HepG2 (cell line): ENCODE results near the gene SLC38A2. TPM values are rescaled to one million over a fixed set of nuclear protein-coding genes. Genes with fewer than 3 reads are reported as not detected.

Experiments used
- FOSL2 ChIP-seq: sonication (generic); formaldehyde crosslinking; IDR thresholded peaks from 2 replicates; pipeline ENCODE4 v1.4.0; 2020; ENCODE audit warnings: missing genetic modification reagents
- IKZF1 ChIP-seq: fragments of 450-650 bp; IDR thresholded peaks from 2 replicates; pipeline ENCODE4 v1.7.1; 2016
- NFIB ChIP-seq: sonication (generic); formaldehyde crosslinking; IDR thresholded peaks from 2 replicates; pipeline ENCODE4 v1.9.0; 2021; ENCODE audit warnings: missing genetic modification reagents, mild to moderate bottlenecking, borderline replicate concordance
- RARG ChIP-seq: sonication (generic); formaldehyde crosslinking; IDR thresholded peaks from 2 replicates; pipeline ENCODE4 v1.4.0; 2020; ENCODE audit warnings: low read depth, mild to moderate bottlenecking, missing genetic modification reagents
- SMARCE1 ChIP-seq: fragments of 450-650 bp; IDR thresholded peaks from 2 replicates; pipeline ENCODE4 v1.6.1; 2017; ENCODE audit warnings: borderline replicate concordance
- SP4 ChIP-seq: sonication (generic); formaldehyde crosslinking; IDR thresholded peaks from 2 replicates; pipeline ENCODE4 v1.8.1; 2023; ENCODE audit warnings: mild to moderate bottlenecking, missing genetic modification reagents
- TBX2 ChIP-seq: sonication (generic); formaldehyde crosslinking; IDR thresholded peaks from 2 replicates; pipeline ENCODE4 v1.5.0; 2020; ENCODE audit warnings: missing genetic modification reagents, mild to moderate bottlenecking, borderline replicate concordance
- ZBTB1 ChIP-seq: sonication (generic); formaldehyde crosslinking; IDR thresholded peaks from 2 replicates; pipeline ENCODE4 v1.4.0; 2020; ENCODE audit warnings: missing genetic modification reagents, borderline replicate concordance
- ZNF256 ChIP-seq: sonication (generic); formaldehyde crosslinking; conservative IDR thresholded peaks from 2 replicates; pipeline ENCODE4 v1.4.0; 2020; ENCODE audit warnings: missing genetic modification reagents
- ZNF552 ChIP-seq: sonication (generic); formaldehyde crosslinking; IDR thresholded peaks from 2 replicates; pipeline ENCODE4 v1.9.0; 2022; ENCODE audit warnings: missing genetic modification reagents, mild to moderate bottlenecking, borderline replicate concordance
- ZNF570 ChIP-seq: sonication (generic); formaldehyde crosslinking; IDR thresholded peaks from 2 replicates; pipeline ENCODE4 v1.4.0; 2020; ENCODE audit warnings: mild to moderate bottlenecking, missing genetic modification reagents, borderline replicate concordance
- ZNF660 ChIP-seq: sonication (generic); formaldehyde crosslinking; IDR thresholded peaks from 2 replicates; pipeline ENCODE4 v1.5.1; 2020; ENCODE audit warnings: mild to moderate bottlenecking, low read depth, missing genetic modification reagents, borderline replicate concordance
- ZNF841 ChIP-seq: sonication (generic); formaldehyde crosslinking; IDR thresholded peaks from 2 replicates; pipeline ENCODE4 v1.8.1; 2023; ENCODE audit warnings: missing genetic modification reagents, borderline replicate concordance
- ZSCAN29 ChIP-seq: sonication (generic); formaldehyde crosslinking; conservative IDR thresholded peaks from 2 replicates; pipeline ENCODE4 v1.4.0; 2020; ENCODE audit warnings: mild to moderate bottlenecking, missing genetic modification reagents
- polyA plus RNA-seq, 8 experiments: library from polyadenylated mRNA; depleted of rRNA in 3 of 8; stranded (reverse) in 7 of 8; unstranded in 1 of 8; fragments of >200 nt; fragmentation: Illumina TruSeq in 4 of 8; extraction: Trizol in 4 of 8; gene quantifications; 2 replicates each; pipeline versions ENCODE4 v1.2.1 to v1.2.3, GENCODE V29; 2011 to 2016; ENCODE audit warnings: low read depth in 4 of 8, missing spikeins in 1 of 8, mixed read lengths in 1 of 8; ENCODE audit not compliant: insufficient read depth in 1 of 8
- total RNA-seq, 5 experiments: library from RNA; depleted of rRNA; stranded (reverse); fragments of >200 nt; fragmentation: Illumina TruSeq; extraction: Trizol; gene quantifications; 2 replicates each; pipeline ENCODE4 v1.2.3, GENCODE V29; 2016; ENCODE audit warnings: low read depth in 1 of 5
- TF ChIP-seq, protein P1 (sequence below): IDR thresholded peaks from 2 replicates; pipeline ENCODE4 v1.6.1; 2012; ENCODE audit warnings: low read depth, low read length, improper control_type of control experiment
- TF ChIP-seq, protein P2 (sequence below): sonication (generic); formaldehyde crosslinking; IDR thresholded peaks from 2 replicates; pipeline ENCODE4 v1.5.0; 2020; ENCODE audit warnings: mild to moderate bottlenecking, missing genetic modification reagents
- TF ChIP-seq, protein P3 (sequence below): sonication (generic); formaldehyde crosslinking; IDR thresholded peaks from 2 replicates; pipeline ENCODE4 v1.4.0; 2020; ENCODE audit warnings: missing genetic modification reagents
- TF ChIP-seq, protein P4 (sequence below): sonication (generic); formaldehyde crosslinking; IDR thresholded peaks from 2 replicates; pipeline ENCODE4 v1.4.0; 2020; ENCODE audit warnings: mild to moderate bottlenecking, missing genetic modification reagents
- TF ChIP-seq, protein P5 (sequence below): sonication (generic); formaldehyde crosslinking; IDR thresholded peaks from 2 replicates; pipeline ENCODE4 v1.4.0; 2020; ENCODE audit warnings: missing genetic modification reagents, borderline replicate concordance
- TF ChIP-seq, protein P6 (sequence below): sonication (generic); formaldehyde crosslinking; IDR thresholded peaks from 2 replicates; pipeline ENCODE4 v1.5.1; 2020; ENCODE audit warnings: missing genetic modification reagents, mild to moderate bottlenecking, borderline replicate concordance

SLC38A2 gene
- total and polyA plus RNA-seq, 2 of the 13 experiments (the other 11 are each of a cell fraction or from before 2014, with no cell fraction given) = 368 to 880 TPM

DNA sequence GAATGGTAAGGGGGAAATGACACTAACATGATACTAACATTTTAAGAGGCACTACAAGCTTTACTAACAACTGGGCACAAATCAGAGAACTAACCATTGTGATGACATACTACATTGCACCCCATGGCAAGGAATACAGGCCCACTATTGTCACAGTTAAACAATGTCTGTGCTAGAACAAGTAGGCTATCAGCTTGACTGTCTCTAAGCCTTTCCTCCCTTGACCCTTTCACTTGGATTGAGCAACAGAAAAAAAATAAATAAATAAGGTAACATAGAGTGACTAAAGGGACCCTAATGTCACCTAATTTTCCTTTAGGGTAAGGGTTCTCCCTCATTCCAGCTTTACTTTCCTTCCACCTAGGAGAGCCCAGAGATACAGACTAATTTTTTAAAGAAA lies 4.4 kb downstream of the SLC38A2 start (continued):
- TF ChIP-seq, protein P1, sequence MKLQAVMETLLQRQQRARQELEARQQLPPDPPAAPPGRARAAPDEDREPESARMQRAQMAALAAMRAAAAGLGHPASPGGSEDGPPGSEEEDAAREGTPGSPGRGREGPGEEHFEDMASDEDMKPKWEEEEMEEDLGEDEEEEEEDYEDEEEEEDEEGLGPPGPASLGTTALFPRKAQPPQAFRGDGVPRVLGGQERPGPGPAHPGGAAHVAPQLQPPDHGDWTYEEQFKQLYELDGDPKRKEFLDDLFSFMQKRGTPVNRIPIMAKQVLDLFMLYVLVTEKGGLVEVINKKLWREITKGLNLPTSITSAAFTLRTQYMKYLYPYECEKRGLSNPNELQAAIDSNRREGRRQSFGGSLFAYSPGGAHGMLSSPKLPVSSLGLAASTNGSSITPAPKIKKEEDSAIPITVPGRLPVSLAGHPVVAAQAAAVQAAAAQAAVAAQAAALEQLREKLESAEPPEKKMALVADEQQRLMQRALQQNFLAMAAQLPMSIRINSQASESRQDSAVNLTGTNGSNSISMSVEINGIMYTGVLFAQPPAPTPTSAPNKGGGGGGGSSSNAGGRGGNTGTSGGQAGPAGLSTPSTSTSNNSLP = no peak
- TF ChIP-seq ZNF256 (CRISPR knock-in tag) = no peak
- no peak for TF ChIP-seq ZNF660 (CRISPR knock-in tag)
- TF ChIP-seq FOSL2 (CRISPR knock-in tag) = no peak
- TF ChIP-seq, protein P2, sequence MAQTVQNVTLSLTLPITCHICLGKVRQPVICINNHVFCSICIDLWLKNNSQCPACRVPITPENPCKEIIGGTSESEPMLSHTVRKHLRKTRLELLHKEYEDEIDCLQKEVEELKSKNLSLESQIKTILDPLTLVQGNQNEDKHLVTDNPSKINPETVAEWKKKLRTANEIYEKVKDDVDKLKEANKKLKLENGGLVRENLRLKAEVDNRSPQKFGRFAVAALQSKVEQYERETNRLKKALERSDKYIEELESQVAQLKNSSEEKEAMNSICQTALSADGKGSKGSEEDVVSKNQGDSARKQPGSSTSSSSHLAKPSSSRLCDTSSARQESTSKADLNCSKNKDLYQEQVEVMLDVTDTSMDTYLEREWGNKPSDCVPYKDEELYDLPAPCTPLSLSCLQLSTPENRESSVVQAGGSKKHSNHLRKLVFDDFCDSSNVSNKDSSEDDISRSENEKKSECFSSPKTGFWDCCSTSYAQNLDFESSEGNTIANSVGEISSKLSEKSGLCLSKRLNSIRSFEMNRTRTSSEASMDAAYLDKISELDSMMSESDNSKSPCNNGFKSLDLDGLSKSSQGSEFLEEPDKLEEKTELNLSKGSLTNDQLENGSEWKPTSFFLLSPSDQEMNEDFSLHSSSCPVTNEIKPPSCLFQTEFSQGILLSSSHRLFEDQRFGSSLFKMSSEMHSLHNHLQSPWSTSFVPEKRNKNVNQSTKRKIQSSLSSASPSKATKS (CRISPR knock-in tag) = no peak
- no peak for TF ChIP-seq ZNF841
- TF ChIP-seq IKZF1 = no peak
- TF ChIP-seq, protein P3, sequence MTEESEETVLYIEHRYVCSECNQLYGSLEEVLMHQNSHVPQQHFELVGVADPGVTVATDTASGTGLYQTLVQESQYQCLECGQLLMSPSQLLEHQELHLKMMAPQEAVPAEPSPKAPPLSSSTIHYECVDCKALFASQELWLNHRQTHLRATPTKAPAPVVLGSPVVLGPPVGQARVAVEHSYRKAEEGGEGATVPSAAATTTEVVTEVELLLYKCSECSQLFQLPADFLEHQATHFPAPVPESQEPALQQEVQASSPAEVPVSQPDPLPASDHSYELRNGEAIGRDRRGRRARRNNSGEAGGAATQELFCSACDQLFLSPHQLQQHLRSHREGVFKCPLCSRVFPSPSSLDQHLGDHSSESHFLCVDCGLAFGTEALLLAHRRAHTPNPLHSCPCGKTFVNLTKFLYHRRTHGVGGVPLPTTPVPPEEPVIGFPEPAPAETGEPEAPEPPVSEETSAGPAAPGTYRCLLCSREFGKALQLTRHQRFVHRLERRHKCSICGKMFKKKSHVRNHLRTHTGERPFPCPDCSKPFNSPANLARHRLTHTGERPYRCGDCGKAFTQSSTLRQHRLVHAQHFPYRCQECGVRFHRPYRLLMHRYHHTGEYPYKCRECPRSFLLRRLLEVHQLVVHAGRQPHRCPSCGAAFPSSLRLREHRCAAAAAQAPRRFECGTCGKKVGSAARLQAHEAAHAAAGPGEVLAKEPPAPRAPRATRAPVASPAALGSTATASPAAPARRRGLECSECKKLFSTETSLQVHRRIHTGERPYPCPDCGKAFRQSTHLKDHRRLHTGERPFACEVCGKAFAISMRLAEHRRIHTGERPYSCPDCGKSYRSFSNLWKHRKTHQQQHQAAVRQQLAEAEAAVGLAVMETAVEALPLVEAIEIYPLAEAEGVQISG (CRISPR knock-in tag) = no peak
- TF ChIP-seq RARG (CRISPR knock-in tag) = no peak
- TF ChIP-seq, protein P4, sequence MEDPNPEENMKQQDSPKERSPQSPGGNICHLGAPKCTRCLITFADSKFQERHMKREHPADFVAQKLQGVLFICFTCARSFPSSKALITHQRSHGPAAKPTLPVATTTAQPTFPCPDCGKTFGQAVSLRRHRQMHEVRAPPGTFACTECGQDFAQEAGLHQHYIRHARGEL = no peak
- no peak for TF ChIP-seq ZBTB1 (CRISPR knock-in tag)
- TF ChIP-seq ZNF570 = no peak
- TF ChIP-seq ZNF552 = no peak
- no peak for TF ChIP-seq ZSCAN29
- TF ChIP-seq, protein P5, sequence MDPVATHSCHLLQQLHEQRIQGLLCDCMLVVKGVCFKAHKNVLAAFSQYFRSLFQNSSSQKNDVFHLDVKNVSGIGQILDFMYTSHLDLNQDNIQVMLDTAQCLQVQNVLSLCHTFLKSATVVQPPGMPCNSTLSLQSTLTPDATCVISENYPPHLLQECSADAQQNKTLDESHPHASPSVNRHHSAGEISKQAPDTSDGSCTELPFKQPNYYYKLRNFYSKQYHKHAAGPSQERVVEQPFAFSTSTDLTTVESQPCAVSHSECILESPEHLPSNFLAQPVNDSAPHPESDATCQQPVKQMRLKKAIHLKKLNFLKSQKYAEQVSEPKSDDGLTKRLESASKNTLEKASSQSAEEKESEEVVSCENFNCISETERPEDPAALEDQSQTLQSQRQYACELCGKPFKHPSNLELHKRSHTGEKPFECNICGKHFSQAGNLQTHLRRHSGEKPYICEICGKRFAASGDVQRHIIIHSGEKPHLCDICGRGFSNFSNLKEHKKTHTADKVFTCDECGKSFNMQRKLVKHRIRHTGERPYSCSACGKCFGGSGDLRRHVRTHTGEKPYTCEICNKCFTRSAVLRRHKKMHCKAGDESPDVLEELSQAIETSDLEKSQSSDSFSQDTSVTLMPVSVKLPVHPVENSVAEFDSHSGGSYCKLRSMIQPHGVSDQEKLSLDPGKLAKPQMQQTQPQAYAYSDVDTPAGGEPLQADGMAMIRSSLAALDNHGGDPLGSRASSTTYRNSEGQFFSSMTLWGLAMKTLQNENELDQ (CRISPR knock-in tag) = no peak
- TF ChIP-seq SP4 (CRISPR knock-in tag) = no peak
- TF ChIP-seq, protein P6, sequence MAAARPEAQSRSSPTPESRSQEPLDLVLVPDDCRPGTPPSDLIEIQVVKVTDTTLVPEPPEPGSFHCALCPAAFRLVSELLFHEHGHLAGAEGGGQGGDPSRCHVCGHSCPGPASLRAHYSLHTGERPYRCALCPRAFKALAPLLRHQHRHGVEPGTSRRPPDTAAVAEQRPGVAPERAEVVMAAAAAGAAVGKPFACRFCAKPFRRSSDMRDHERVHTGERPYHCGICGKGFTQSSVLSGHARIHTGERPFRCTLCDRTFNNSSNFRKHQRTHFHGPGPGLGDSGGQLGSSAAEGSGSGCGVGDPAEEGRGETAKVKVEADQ = no peak
- no peak for TF ChIP-seq NFIB (CRISPR knock-in tag)
- no peak for TF ChIP-seq TBX2
- no peak for TF ChIP-seq SMARCE1
